K562 (cell line): ENCODE measurements around the gene ZKSCAN1.

Source experiments
- SIN3A ChIP-seq, 2 experiments: fragments of 150-350 bp in 1 of 2; IDR thresholded peaks; 2 replicates each; pipeline ENCODE4 v1.6.1; 2011 to 2016; ENCODE audit warnings: borderline replicate concordance in 2 of 2, low read depth in 2 of 2, low read length in 2 of 2, mild to moderate bottlenecking in 2 of 2, moderate library complexity in 2 of 2; ENCODE audit not compliant: control insufficient read depth in 1 of 2
- ZNF780A ChIP-seq: fragments of 250-450 bp; sonication (Bioruptor Pico); IDR thresholded peaks from 2 replicates; pipeline ENCODE4 v1.5.0; 2021; ENCODE audit warnings: mild to moderate bottlenecking
- TF ChIP-seq, protein P1 (sequence below), 3 experiments: IDR thresholded peaks in 2 of 3; conservative IDR thresholded peaks in 1 of 3; 2 replicates each; pipeline ENCODE4 v1.5.1; 2011 to 2012; ENCODE audit warnings: low read length in 3 of 3, mild to moderate bottlenecking in 3 of 3, control low read depth in 2 of 3, improper control_type of control experiment in 1 of 3, inconsistent platforms in 1 of 3, low read depth in 1 of 3, mixed read lengths in 1 of 3, moderate library complexity in 1 of 3; ENCODE audit not compliant: insufficient read depth in 2 of 3

- TF ChIP-seq ZNF780A (CRISPR knock-in tag) = no peak
- TF ChIP-seq, protein P1, sequence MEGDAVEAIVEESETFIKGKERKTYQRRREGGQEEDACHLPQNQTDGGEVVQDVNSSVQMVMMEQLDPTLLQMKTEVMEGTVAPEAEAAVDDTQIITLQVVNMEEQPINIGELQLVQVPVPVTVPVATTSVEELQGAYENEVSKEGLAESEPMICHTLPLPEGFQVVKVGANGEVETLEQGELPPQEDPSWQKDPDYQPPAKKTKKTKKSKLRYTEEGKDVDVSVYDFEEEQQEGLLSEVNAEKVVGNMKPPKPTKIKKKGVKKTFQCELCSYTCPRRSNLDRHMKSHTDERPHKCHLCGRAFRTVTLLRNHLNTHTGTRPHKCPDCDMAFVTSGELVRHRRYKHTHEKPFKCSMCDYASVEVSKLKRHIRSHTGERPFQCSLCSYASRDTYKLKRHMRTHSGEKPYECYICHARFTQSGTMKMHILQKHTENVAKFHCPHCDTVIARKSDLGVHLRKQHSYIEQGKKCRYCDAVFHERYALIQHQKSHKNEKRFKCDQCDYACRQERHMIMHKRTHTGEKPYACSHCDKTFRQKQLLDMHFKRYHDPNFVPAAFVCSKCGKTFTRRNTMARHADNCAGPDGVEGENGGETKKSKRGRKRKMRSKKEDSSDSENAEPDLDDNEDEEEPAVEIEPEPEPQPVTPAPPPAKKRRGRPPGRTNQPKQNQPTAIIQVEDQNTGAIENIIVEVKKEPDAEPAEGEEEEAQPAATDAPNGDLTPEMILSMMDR (IDR thresholded peaks at IDR 0.05 in 2 of 3, conservative IDR thresholded peaks at IDR 0.05 in 1 of 3; ENCODE audit: insufficient read depth in 2 of 3, low read depth in 1 of 3, low read length in 3 of 3) = no peak
- no peak for TF ChIP-seq SIN3A (IDR thresholded peaks at IDR 0.05; ENCODE audit: borderline replicate concordance in 2 of 2, control insufficient read depth in 1 of 2, low read depth in 2 of 2, low read length in 2 of 2)
These were observed 48.0 kb downstream of the ZKSCAN1 start for GRCh38 chr7:100063376-100063775.
